LNCaP clone FGC (cell line): ENCODE measurements around the gene NELL1.

Experiments used
- DNase-seq: peaks from one replicate; pipeline ENCODE4 v3.0.0-alpha.2; 2011; ENCODE audit warnings: low read depth
- H3K4me3 ChIP-seq: 2 replicates; pipeline ENCODE4 v1.5.1; 2011; ENCODE audit warnings: mild to moderate bottlenecking, low read depth, low read length, control low read depth
- CTCF ChIP-seq: IDR thresholded peaks from 2 replicates; pipeline ENCODE4 v1.5.1; 2012; ENCODE audit warnings: mild to moderate bottlenecking; ENCODE audit not compliant: control insufficient read depth, insufficient read depth; ENCODE audit errors: extremely low read depth

Gene NELL1

GRCh38 chr11:20668844-20669819 is at the start of gene NELL1:
Gene NELL1, plus strand, starts transcription at chr11:20669586.
- no peak for DNase-seq
- H3K4me3 ChIP-seq = no peak within 1 kb of the TSS
- TF ChIP-seq CTCF = no peak

DNA sequence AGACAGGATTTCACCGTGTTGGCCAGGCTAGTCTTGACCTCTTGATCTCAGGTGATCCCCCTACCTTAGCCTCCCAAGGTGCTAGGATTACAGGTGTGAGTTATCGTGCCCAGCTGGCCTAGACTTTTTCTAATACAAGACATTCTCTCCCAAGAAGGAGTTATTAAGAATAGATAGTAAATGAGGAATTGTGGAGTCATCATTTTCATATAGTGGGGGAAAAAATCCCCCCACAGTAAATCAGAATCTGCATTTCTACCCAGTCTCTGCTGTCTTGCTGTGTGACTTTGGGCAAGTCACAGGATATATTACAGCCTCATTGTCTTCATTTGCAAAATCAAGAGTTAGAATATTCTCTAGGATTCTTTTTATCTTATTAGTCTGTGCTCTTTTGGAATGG is 48.4 kb upstream of the NELL1 start:
- DNase-seq = no peak
- no peak overlapping the region for H3K4me3 ChIP-seq
- no peak for TF ChIP-seq CTCF

- DNase-seq = no peak
- no peak overlapping the region for H3K4me3 ChIP-seq
- no peak for TF ChIP-seq CTCF
Measured at GRCh38 chr11:20621679-20622078, 47.7 kb upstream of the NELL1 start.

DNA sequence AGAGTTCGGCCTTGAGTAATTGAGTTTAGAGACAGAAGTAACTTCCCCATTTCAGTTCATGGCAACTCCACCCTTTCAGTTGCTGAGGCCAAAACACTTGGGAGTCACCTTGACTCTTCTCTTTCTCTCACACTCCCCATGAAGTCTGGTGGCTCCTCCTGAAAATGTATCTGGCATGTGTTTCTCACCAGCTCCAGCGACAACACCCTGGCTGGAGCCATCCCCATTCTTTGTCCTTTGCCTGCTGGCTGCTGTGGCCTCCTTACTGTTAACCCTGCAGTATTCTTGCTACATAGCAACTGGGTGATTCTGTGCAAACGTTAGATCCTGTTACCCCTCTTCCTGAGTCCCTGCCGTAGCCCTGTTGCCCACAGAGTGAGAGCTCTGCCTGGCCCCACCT is 46.1 kb upstream of the NELL1 start:
- H3K4me3 ChIP-seq = no peak overlapping the region
- DNase-seq = no peak
- TF ChIP-seq CTCF = no peak

DNA sequence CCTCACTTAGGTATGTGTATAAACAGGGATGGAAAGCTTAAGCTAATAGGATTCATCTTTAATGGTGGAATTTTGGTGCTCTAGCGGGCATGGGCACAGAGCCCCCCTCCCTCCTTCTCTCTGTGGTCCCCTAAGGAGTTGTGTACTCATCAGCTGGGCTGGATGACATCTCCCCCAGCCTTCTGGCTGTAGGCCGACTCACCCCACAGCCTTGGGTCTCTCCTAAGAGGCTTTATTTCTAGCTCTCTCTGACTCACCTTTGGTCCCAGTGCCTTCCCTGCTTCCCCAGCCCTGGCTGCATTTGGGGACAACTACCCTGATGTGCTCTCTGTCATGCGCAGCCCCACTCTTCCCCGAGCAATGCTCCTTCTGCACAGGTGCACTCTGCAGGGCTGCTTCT is 43.1 kb upstream of the NELL1 start:
- TF ChIP-seq CTCF = no peak
- no peak for DNase-seq
- no peak overlapping the region for H3K4me3 ChIP-seq

DNA sequence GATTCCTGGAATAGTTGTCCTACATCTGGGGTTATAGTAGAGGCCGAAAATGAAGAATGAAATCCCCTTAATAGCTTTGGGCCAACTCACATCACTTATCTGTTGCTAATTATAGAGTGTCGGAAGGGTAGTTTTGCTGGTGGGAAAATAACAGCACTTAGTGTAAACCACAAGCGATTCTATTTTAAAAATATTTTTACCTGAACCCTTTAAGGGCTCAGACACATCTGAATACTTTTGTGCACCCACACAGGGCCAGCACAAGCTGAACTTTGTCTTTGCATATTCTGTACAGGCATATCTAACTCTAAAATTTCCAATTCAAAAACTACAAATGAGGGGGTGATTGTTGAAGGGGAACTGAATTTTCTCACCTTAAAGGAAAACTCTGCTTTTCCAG is 42.4 kb upstream of the NELL1 start:
- no peak for DNase-seq
- no peak for TF ChIP-seq CTCF
- H3K4me3 ChIP-seq = no peak overlapping the region
